CD4-positive, alpha-beta T cell treated with Interleukin-17A for 1 hour (primary cell): ENCODE results near the gene CLTB.
"Not testable (repeated sequence)": the region's sequence is repeated elsewhere in the genome, so short reads cannot be mapped to it uniquely, and the experiment has no call there.

Experiments
- DNase-seq: peaks from one replicate; pipeline ENCODE4 v3.0.0-alpha.2; 2020

Gene CLTB

GRCh38 chr5:176426876-176427275, 10.5 kb upstream of the CLTB start:
- DNase-seq = no peak

GRCh38 chr5:176425791-176426190, 9.5 kb upstream of the CLTB start:
- no peak for DNase-seq

GRCh38 chr5:176425138-176425537, 8.8 kb upstream of the CLTB start:
- DNase-seq = no peak

- no peak for DNase-seq
These were observed 7.8 kb upstream of the CLTB start for GRCh38 chr5:176424181-176424580.

- DNase-seq = no peak
These were observed 4.7 kb upstream of the CLTB start for GRCh38 chr5:176420972-176421544.

- DNase-seq = no peak
These were observed 3.7 kb upstream of the CLTB start for GRCh38 chr5:176420086-176420485.

- DNase-seq = no peak
These were observed 1.9 kb upstream of the CLTB start for GRCh38 chr5:176418251-176418650.

- no peak for DNase-seq
These were observed 626 bp upstream of the CLTB start for GRCh38 chr5:176416965-176417364.

GRCh38 chr5:176415240-176415951, 943 bp downstream of the CLTB start:
- DNase-seq = no peak

- no peak for DNase-seq
These were observed 1.6 kb downstream of the CLTB start for GRCh38 chr5:176414704-176415103.

GRCh38 chr5:176413709-176414191, 2.6 kb downstream of the CLTB start:
- DNase-seq = no peak

GRCh38 chr5:176413255-176413565, 3.1 kb downstream of the CLTB start:
- no peak for DNase-seq

GRCh38 chr5:176412517-176413254, 3.7 kb downstream of the CLTB start:
- no peak for DNase-seq

- DNase-seq = no peak
These were observed 5.7 kb downstream of the CLTB start for GRCh38 chr5:176410486-176411180.

GRCh38 chr5:176409765-176410164, 6.6 kb downstream of the CLTB start:
- DNase-seq = no peak

GRCh38 chr5:176408590-176408989, 7.7 kb downstream of the CLTB start:
- DNase-seq = no peak

- not testable (repeated sequence) for DNase-seq
These were observed 8.1 kb downstream of the CLTB start for GRCh38 chr5:176408252-176408573.

GRCh38 chr5:176407456-176408251, 8.7 kb downstream of the CLTB start:
- no peak for DNase-seq

- no peak for DNase-seq
These were observed 9.8 kb downstream of the CLTB start for GRCh38 chr5:176406436-176407052.

- DNase-seq = no peak
These were observed 10.5 kb downstream of the CLTB start for GRCh38 chr5:176405656-176406435.
